IPS-NIHi11 (cell line): ENCODE results near the gene PYROXD2.

ENCODE experiments used
- DNase-seq: peaks from one replicate; pipeline ENCODE4 v3.0.0; 2012; ENCODE audit warnings: mixed read lengths, low spot score

PYROXD2 gene

DNA sequence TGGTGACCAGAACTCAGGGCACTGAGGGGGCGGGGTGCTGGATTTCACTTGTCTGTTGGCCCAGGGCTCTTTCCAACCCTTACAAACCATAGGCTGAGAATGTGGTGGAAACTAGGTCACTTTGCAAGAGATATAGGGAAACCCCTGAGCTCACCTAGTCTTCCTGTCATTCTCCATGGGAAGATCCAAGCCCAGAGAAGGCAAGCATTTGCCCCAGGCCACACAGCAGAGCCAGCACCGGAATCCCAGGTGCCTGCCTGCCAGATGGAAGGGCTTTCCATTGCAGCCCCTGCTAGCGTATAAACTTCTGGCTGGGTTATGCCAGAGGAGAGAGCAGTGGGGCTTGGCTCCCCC is 427 bp downstream of the PYROXD2 start:
- no peak for DNase-seq

GRCh38 chr10:98411768-98412167 is 3.2 kb downstream of the PYROXD2 start:
- no peak for DNase-seq

GRCh38 chr10:98411166-98411565 is 3.8 kb downstream of the PYROXD2 start:
- DNase-seq, result no peak

DNA sequence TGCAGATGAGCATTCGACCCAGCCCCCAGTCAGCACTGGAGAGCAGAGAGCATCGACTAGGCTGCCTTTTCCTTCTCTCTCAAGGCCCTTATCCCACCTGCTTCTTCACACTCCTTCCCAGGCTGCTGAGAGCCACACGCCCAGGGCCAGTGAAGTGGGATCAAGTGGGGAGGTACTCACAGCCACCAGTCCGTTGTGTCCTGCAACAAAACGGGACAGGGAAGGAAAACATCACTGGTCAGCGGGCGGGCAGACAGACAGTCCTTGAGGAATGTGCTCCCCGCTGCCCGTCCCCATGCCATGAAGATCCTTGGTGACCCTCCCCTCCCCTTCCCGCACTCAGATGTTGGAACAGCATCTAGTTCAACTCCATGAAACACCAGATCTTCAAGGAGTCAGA is 4.2 kb downstream of the PYROXD2 start:
- no peak for DNase-seq

DNA sequence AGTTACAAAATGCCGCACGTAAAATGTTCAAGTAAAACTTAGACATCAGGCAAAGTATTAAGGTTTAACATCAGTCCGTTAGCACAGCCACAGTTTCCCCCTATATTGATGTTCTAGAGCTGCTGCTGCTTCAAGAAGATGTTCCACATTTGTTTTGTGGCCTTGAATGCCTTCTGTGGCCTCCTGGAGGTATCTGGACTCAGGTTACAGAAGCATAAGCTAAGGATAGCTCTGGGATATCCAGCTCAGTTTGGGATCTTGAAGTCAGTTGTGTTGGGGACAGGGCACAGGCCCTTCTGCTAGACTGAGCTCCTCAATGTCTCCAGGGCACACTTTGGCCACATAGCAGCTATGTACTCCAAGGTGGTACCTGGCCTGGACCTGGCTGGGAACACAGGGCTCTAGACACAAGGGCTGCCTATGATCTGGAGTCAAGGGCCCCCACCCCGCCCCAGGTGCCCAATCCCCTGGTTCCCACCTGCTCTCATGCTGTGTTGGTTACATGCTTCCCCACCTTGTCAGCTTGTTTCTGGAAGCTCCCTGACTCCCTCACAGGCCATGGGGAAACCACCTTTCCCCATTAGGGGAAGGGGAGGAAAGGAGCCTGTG is 4.7 kb downstream of the PYROXD2 start:
- DNase-seq, result no peak

- DNase-seq, result no peak
Measured at GRCh38 chr10:98408799-98409198, 6.2 kb downstream of the PYROXD2 start.

GRCh38 chr10:98407744-98408241 is 7.2 kb downstream of the PYROXD2 start:
- no peak for DNase-seq

- no peak for DNase-seq
Measured at GRCh38 chr10:98407017-98407743, 7.8 kb downstream of the PYROXD2 start.

DNA sequence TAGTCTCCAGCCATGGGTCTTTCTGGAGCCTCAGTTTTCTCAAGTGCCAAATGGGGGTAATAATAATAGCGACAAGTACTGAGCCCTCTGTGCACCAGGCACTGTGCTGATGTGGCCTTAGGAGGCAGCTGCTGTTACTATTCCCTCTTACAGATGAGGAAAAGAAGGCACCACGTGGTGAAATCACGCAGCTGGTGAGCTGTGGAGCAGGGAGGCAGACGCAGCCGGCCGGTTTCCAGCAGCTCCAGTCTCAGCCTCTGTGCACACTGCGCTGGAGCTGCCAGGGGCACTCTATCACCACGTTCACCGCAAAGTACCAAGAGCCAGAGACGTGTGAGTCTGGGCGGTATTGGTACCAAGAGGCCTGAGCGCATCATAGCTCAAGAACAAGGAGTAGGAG is 9.6 kb downstream of the PYROXD2 start:
- DNase-seq, result no peak

DNA sequence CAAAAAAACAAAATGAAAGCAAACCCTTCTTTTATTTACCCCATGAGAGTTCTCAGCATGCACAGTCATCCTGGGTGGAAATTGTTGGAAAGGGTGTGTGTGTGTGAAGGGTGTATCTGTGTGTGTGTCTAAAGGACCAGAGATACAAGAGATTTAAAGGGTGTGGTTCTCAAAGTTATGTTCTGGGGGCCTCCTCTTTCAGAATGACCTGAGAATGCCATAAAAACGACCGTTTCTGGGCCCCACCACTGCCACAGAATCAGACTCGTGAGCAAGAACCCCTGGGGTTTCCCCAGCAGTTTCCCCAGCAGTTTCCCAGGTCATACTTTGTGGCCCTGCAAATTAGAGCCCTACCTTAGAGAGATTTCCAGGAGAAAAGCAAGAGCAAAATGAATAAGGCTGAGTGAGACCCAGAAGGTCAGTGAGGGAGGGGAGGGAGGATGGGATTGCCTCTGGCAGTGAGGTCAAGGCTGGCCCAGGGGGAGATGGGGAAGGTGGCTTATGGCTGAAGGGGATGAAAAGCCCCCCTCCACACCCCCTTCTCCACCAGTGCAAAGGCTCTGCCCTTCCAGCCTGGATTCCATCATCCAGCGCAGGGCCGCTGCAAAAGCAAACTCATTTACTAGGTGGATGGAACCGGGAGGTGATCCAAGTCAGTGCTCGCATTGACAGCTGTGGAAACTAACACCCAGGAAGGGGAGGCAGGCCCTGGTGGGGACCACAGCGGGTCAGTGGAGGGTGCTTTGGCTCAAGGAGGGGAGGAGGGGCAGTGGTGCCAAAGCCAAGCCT is 10.2 kb downstream of the PYROXD2 start:
- DNase-seq, result no peak

DNA sequence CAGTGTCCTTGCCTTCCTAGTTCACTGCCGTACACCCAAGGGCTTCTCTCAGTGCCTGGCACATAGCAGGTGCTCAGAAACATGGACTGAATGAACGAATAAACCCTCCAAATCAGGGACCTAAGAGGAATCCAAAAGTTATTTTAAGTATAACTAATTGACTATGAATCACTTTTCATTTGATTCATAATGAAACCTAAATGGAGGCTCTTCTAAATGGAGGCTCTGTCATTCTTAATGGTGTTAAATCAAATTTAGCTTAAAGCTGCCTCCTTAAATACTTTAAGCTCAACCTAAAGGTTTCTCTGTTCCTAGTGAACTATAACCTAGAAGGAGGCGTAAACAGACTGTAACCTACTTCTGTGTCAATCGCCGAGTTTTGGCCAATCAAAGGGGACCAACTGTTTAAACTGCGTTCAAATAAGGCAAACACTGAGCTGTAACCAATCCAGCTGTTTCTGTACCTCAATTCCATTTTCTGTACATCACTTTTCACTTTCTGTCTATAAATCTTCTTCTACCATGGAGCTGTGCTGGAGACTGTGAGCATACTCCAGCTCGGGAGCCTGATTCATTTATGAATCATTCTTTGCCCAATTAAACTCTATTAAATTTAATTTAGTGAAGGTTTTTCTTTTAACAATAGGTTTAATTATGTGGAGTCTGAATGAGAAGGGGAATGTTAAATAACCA is 11.0 kb downstream of the PYROXD2 start:
- DNase-seq, result no peak

DNA sequence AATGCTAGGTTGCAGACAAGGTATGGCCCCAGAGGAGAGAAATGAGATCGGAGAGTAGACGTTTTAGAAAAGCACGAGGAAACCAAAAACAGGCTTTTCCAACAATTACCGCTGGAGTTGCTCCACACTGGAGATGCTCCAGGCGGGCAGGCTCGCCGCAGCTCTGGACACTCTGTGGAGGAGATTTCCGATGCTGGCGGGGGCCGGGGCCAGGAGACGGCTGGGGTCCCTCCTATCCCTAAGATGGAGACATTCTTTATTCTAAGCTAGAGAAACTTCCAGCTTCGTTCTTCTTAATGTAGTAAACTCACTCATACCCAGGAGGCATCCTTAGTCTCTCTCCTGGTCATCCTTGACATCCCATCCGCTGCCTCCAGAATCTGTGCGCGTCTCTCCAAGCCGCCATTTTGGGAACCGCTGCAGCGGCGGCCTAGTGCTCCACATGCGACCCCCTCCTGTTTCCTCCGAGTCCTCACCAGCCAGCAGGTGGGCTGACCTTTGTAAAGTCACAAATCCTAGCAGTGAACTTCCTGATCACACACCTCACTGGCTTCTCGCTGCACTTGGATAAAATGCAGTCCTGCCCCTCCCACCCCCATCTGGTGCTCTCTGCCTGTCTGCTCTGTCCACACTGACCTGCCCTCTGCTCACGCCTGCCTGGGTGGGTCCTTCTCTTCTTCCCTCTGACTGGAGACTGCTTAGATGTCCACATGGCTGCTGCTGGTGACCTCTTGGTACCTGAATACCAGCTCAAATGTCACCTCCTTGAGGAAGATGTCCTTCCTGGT is 11.9 kb downstream of the PYROXD2 start:
- no peak for DNase-seq

GRCh38 chr10:98402478-98402877 is 12.5 kb downstream of the PYROXD2 start:
- DNase-seq, result no peak

DNA sequence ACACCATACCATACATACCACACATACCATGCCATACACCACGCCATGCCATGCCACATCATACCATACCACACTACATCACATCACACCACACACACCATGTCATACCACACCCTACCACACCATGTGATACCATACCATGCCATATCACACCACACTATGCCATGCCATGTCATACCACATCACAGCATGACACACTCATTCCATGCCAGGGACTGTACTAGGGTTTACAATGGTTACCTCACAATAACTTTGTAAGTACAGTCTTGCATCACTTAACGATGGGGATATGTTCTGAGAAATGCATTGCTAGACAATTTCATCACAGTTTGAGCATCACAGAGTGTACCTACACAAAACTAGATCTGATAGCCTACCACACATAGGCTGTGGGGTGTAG is 14.5 kb downstream of the PYROXD2 start:
- DNase-seq, result no peak

- no peak for DNase-seq
Measured at GRCh38 chr10:98399784-98400183, 15.2 kb downstream of the PYROXD2 start.

GRCh38 chr10:98397089-98397600 is 17.8 kb downstream of the PYROXD2 start:
- no peak for DNase-seq

DNA sequence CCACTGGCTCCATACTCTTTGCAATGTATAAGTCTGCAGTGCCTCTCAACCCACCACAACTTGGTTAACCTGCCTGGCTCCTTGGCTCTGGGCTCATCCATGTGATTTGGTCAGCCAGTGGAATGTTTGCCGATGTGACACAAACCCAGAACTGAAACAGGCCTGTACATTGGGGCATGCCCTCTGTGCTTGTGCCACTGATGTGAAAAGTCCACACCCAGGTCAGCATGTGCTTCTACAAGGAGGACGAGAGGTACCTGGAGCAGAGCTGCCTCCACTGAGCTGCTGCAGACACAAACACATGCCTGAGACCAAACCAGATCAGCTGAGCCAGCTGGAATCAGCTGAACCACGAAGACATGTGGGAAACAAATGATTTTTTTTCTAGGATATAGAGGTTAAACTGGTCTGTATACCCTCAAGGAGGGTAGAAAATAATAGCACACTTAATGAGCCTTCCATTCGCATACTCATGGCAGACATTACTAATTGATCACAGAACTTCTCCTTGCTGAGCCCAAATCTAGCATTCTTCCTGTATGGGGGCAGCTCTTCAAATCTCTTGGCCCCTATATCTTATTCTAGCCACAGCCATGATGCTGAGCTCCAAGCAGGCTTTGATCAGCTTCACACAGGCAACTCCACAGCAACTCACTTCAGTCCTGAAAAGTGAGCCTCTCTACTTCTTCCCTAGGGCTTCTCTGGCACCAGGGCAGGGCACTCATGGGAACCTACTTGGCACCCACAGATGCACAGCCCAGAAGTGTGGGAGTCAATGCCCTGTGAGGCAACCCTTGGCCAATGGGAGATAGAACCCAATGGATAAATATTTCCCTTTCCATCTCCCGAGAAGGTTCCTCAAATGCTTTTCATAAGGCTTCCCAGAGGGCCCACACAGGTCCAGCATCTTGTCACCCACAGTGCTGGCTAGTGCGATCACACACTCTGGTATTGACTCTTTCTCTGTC is 18.6 kb downstream of the PYROXD2 start:
- no peak for DNase-seq

- DNase-seq, result no peak
Measured at GRCh38 chr10:98394851-98395440, 20.0 kb downstream of the PYROXD2 start.

DNA sequence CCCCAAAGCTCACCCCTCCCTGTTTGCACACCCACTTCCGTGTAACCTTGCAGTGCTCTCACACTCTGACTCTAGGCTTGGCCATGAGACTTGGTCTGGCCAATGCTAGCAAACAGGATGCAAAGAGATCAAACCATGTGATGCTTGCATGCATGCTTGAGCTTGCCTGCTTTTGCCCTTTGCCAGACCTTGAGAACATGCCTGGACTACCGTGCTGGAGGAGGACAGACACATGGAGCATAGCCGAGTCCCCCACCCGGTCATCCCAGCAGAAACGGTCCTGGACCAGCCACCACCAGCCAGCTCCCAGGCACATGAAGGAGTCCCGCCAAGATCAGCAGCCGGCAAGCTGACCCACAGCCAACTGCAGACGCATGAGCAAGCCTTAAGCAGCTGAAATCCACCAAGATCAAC is 23.4 kb downstream of the PYROXD2 start:
- no peak for DNase-seq

GRCh38 chr10:98391065-98391464 is 23.9 kb downstream of the PYROXD2 start:
- no peak for DNase-seq
